ENCODE measurements around the gene PTCSC3.

PTCSC3 gene

GRCh38 chr14:36176524-36176923, at the start of gene PTCSC3:
PTCSC3 (minus strand) TSS chr14:36176722.
- Histone ChIP-seq H3K36me3 (ENCODE audit: control insufficient read depth, insufficient read depth, low read length) (no peaks in the 10 kb centered on the region), H3K27me3 (ENCODE audit: control insufficient read depth, insufficient read depth, low read length) (no peaks in the 10 kb centered on the region), H3K4me1 (ENCODE audit: control insufficient read depth, insufficient read depth, low read length) (no peaks in the 10 kb centered on the region), H3K9ac (ENCODE audit: low read length) (no peak within 1 kb of the TSS), H3K4me3 (ENCODE audit: low read depth, low read length) (no peak within 1 kb of the TSS), H3K27ac (ENCODE audit: low read depth, low read length) (no peak within 1 kb of the TSS), H3K9me3 (ENCODE audit: control insufficient read depth, insufficient read depth, low read depth, low read length) (no peaks in the 10 kb centered on the region)

- H3K9ac ChIP-seq (ENCODE audit: low read length) = no peak overlapping the region
- H3K27me3 ChIP-seq (ENCODE audit: control insufficient read depth, insufficient read depth, low read length) = no peaks in the 10 kb centered on the region
- H3K4me3 ChIP-seq (ENCODE audit: low read depth, low read length) = no peak overlapping the region
- peaks cover 26% of the 10 kb centered on the region for H3K4me1 ChIP-seq (ENCODE audit: control insufficient read depth, insufficient read depth, low read length)
- H3K27ac ChIP-seq (ENCODE audit: low read depth, low read length) = no peak overlapping the region
- no peaks in the 10 kb centered on the region for H3K9me3 ChIP-seq (ENCODE audit: control insufficient read depth, insufficient read depth, low read depth, low read length)
- H3K36me3 ChIP-seq (ENCODE audit: control insufficient read depth, insufficient read depth, low read length) = no peaks in the 10 kb centered on the region
Measured at GRCh38 chr14:36226164-36226563, 49.6 kb upstream of the PTCSC3 start.

GRCh38 chr14:36224176-36224575, 47.7 kb upstream of the PTCSC3 start:
- Histone ChIP-seq H3K27me3 (ENCODE audit: control insufficient read depth, insufficient read depth, low read length) (no peaks in the 10 kb centered on the region), H3K36me3 (ENCODE audit: control insufficient read depth, insufficient read depth, low read length) (no peaks in the 10 kb centered on the region), H3K9ac (ENCODE audit: low read length) (no peak overlapping the region), H3K4me3 (ENCODE audit: low read depth, low read length) (no peak overlapping the region), H3K4me1 (ENCODE audit: control insufficient read depth, insufficient read depth, low read length) (peaks cover 19% of the 10 kb centered on the region), H3K27ac (ENCODE audit: low read depth, low read length) (no peak overlapping the region), H3K9me3 (ENCODE audit: control insufficient read depth, insufficient read depth, low read depth, low read length) (no peaks in the 10 kb centered on the region)

GRCh38 chr14:36223558-36223957, 47.0 kb upstream of the PTCSC3 start:
- Histone ChIP-seq H3K9me3 (ENCODE audit: control insufficient read depth, insufficient read depth, low read depth, low read length) (no peaks in the 10 kb centered on the region), H3K4me1 (ENCODE audit: control insufficient read depth, insufficient read depth, low read length) (peaks cover 18% of the 10 kb centered on the region), H3K27me3 (ENCODE audit: control insufficient read depth, insufficient read depth, low read length) (no peaks in the 10 kb centered on the region), H3K36me3 (ENCODE audit: control insufficient read depth, insufficient read depth, low read length) (no peaks in the 10 kb centered on the region), H3K27ac (ENCODE audit: low read depth, low read length) (no peak overlapping the region), H3K9ac (ENCODE audit: low read length) (no peak overlapping the region), H3K4me3 (ENCODE audit: low read depth, low read length) (no peak overlapping the region)

- no peak overlapping the region for H3K4me3 ChIP-seq (ENCODE audit: low read depth, low read length)
- no peak overlapping the region for H3K27ac ChIP-seq (ENCODE audit: low read depth, low read length)
- peaks cover 18% of the 10 kb centered on the region for H3K4me1 ChIP-seq (ENCODE audit: control insufficient read depth, insufficient read depth, low read length)
- H3K9ac ChIP-seq (ENCODE audit: low read length) = no peak overlapping the region
- no peaks in the 10 kb centered on the region for H3K27me3 ChIP-seq (ENCODE audit: control insufficient read depth, insufficient read depth, low read length)
- no peaks in the 10 kb centered on the region for H3K36me3 ChIP-seq (ENCODE audit: control insufficient read depth, insufficient read depth, low read length)
- H3K9me3 ChIP-seq (ENCODE audit: control insufficient read depth, insufficient read depth, low read depth, low read length) = no peaks in the 10 kb centered on the region
Measured at GRCh38 chr14:36222952-36223468, 46.5 kb upstream of the PTCSC3 start.

- H3K27ac ChIP-seq (ENCODE audit: low read depth, low read length) = no peak overlapping the region
- no peak overlapping the region for H3K4me3 ChIP-seq (ENCODE audit: low read depth, low read length)
- H3K27me3 ChIP-seq (ENCODE audit: control insufficient read depth, insufficient read depth, low read length) = no peaks in the 10 kb centered on the region
- peaks cover 18% of the 10 kb centered on the region for H3K4me1 ChIP-seq (ENCODE audit: control insufficient read depth, insufficient read depth, low read length)
- H3K9me3 ChIP-seq (ENCODE audit: control insufficient read depth, insufficient read depth, low read depth, low read length) = no peaks in the 10 kb centered on the region
- no peak overlapping the region for H3K9ac ChIP-seq (ENCODE audit: low read length)
- no peaks in the 10 kb centered on the region for H3K36me3 ChIP-seq (ENCODE audit: control insufficient read depth, insufficient read depth, low read length)
Measured at GRCh38 chr14:36222337-36222736, 45.8 kb upstream of the PTCSC3 start.

- H3K4me3 ChIP-seq (ENCODE audit: low read depth, low read length) = no peak overlapping the region
- no peak overlapping the region for H3K9ac ChIP-seq (ENCODE audit: low read length)
- no peak overlapping the region for H3K27ac ChIP-seq (ENCODE audit: low read depth, low read length)
- H3K27me3 ChIP-seq (ENCODE audit: control insufficient read depth, insufficient read depth, low read length) = no peaks in the 10 kb centered on the region
- no peaks in the 10 kb centered on the region for H3K36me3 ChIP-seq (ENCODE audit: control insufficient read depth, insufficient read depth, low read length)
- H3K9me3 ChIP-seq (ENCODE audit: control insufficient read depth, insufficient read depth, low read depth, low read length) = no peaks in the 10 kb centered on the region
- peaks cover 18% of the 10 kb centered on the region for H3K4me1 ChIP-seq (ENCODE audit: control insufficient read depth, insufficient read depth, low read length)
Measured at GRCh38 chr14:36221112-36221511, 44.6 kb upstream of the PTCSC3 start.

GRCh38 chr14:36217732-36218131, 41.2 kb upstream of the PTCSC3 start:
- no peaks in the 10 kb centered on the region for H3K9me3 ChIP-seq (ENCODE audit: control insufficient read depth, insufficient read depth, low read depth, low read length)
- no peak overlapping the region for H3K27ac ChIP-seq (ENCODE audit: low read depth, low read length)
- no peak overlapping the region for H3K4me3 ChIP-seq (ENCODE audit: low read depth, low read length)
- H3K9ac ChIP-seq (ENCODE audit: low read length) = no peak overlapping the region
- H3K27me3 ChIP-seq (ENCODE audit: control insufficient read depth, insufficient read depth, low read length) = no peaks in the 10 kb centered on the region
- peaks cover 21% of the 10 kb centered on the region; the same call in 1 of the 2 replicates for H3K4me1 ChIP-seq (ENCODE audit: control insufficient read depth, insufficient read depth, low read length)
- H3K36me3 ChIP-seq (ENCODE audit: control insufficient read depth, insufficient read depth, low read length) = no peaks in the 10 kb centered on the region

GRCh38 chr14:36217027-36217426, 40.5 kb upstream of the PTCSC3 start:
- H3K36me3 ChIP-seq (ENCODE audit: control insufficient read depth, insufficient read depth, low read length) = no peaks in the 10 kb centered on the region
- H3K27me3 ChIP-seq (ENCODE audit: control insufficient read depth, insufficient read depth, low read length) = no peaks in the 10 kb centered on the region
- no peaks in the 10 kb centered on the region for H3K9me3 ChIP-seq (ENCODE audit: control insufficient read depth, insufficient read depth, low read depth, low read length)

GRCh38 chr14:36215217-36215598, 38.7 kb upstream of the PTCSC3 start:
- Histone ChIP-seq H3K4me1 (ENCODE audit: control insufficient read depth, insufficient read depth, low read length) (peaks cover 12% of the 10 kb centered on the region; the same call in 1 of the 2 replicates), H3K9me3 (ENCODE audit: control insufficient read depth, insufficient read depth, low read depth, low read length) (no peaks in the 10 kb centered on the region), H3K27me3 (ENCODE audit: control insufficient read depth, insufficient read depth, low read length) (no peaks in the 10 kb centered on the region), H3K36me3 (ENCODE audit: control insufficient read depth, insufficient read depth, low read length) (no peaks in the 10 kb centered on the region), H3K27ac (ENCODE audit: low read depth, low read length) (no peak overlapping the region), H3K9ac (ENCODE audit: low read length) (no peak overlapping the region), H3K4me3 (ENCODE audit: low read depth, low read length) (no peak overlapping the region)

More at GRCh38 chr14:36217027-36217426, 40.5 kb upstream of the PTCSC3 start:
- Histone ChIP-seq H3K27ac (ENCODE audit: low read depth, low read length) (no peak overlapping the region), H3K4me3 (ENCODE audit: low read depth, low read length) (no peak overlapping the region), H3K4me1 (ENCODE audit: control insufficient read depth, insufficient read depth, low read length) (peaks cover 20% of the 10 kb centered on the region; the same call in 1 of the 2 replicates), H3K9ac (ENCODE audit: low read length) (no peak overlapping the region)

- Histone ChIP-seq H3K36me3 (ENCODE audit: control insufficient read depth, insufficient read depth, low read length) (no peaks in the 10 kb centered on the region), H3K27ac (ENCODE audit: low read depth, low read length) (no peak overlapping the region), H3K9ac (ENCODE audit: low read length) (no peak overlapping the region), H3K27me3 (ENCODE audit: control insufficient read depth, insufficient read depth, low read length) (no peaks in the 10 kb centered on the region), H3K4me1 (ENCODE audit: control insufficient read depth, insufficient read depth, low read length) (peaks cover 12% of the 10 kb centered on the region; the same call in 1 of the 2 replicates), H3K4me3 (ENCODE audit: low read depth, low read length) (no peak overlapping the region), H3K9me3 (ENCODE audit: control insufficient read depth, insufficient read depth, low read depth, low read length) (no peaks in the 10 kb centered on the region)
Measured at GRCh38 chr14:36214476-36215216, 38.1 kb upstream of the PTCSC3 start.
